ENCODE results near the gene STK26. TPM values are rescaled to one million over a fixed set of nuclear protein-coding genes. Genes with fewer than 3 reads are reported as not detected.

STK26 gene
- 10 to 100 TPM in 3 of 4 donors, 1 to 10 TPM in 1; 8.6 to 12.6 (median 11.3) TPM for total RNA-seq

DNA sequence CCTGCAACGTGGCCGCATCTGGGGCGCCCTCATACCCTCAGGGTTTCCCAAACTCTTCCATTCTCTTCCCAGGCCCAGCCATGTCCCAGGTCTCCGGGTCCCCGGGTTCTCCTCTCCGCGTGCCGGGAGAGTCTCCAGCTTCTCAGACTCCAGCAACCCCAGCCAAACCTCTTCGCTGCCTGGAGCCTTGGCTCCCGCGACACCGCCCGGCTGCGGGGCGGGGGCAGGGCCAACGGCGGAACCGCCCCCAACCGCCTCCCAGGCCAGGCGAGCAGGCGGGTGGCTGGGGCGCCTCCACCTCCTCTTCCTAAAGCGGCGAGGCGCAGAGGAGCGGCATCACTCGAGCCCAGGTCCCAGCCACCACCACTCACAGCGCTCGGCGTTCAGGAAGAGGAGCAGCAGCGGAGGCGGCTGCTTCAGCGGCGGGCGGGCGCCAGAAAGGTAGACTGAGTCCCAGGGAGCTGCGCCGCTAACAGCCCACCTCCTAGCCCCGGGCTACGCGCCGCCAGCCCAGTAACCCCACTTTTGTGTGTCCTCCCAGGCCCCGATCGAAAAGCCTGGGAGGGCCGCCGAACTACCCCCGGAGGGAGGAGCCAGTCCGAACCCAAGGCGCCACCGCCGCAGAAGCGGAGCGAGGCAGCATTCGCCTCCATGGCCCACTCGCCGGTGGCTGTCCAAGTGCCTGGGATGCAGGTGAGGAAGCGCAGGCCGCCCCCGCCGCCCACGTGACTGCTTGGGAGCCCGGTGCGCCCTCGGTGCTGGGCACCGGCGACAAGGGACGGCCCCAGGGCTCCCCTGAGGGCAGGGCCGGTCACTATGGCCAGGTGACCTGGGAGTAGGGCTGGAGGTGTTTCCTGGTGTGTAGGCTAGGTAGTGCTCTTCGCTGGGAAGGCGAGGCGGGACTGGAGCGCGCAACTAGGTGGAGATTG lies at the start of gene STK26:
TSS of gene STK26 (plus strand) at position 336 of the 929 bp plus-strand sequence. CDS start at position 652, 316 bp downstream.
- Histone ChIP-seq H3K4me1 (peaks cover 10% of the 10 kb centered on the region), H3K9me3 (no peaks in the 10 kb centered on the region), H3K27me3 (no peaks in the 10 kb centered on the region), H3K4me3 (peak within 1 kb of the TSS; percentile 66), H3K36me3 (no peaks in the 10 kb centered on the region), H3K27ac (peak within 1 kb of the TSS; percentile 54)
- TF ChIP-seq POLR2A (IDR thresholded peaks at IDR 0.05): peak in 1 of 2 donors; percentile 26
- no peak for TF ChIP-seq EP300 (IDR thresholded peaks at IDR 0.05)
- TF ChIP-seq, protein P1, sequence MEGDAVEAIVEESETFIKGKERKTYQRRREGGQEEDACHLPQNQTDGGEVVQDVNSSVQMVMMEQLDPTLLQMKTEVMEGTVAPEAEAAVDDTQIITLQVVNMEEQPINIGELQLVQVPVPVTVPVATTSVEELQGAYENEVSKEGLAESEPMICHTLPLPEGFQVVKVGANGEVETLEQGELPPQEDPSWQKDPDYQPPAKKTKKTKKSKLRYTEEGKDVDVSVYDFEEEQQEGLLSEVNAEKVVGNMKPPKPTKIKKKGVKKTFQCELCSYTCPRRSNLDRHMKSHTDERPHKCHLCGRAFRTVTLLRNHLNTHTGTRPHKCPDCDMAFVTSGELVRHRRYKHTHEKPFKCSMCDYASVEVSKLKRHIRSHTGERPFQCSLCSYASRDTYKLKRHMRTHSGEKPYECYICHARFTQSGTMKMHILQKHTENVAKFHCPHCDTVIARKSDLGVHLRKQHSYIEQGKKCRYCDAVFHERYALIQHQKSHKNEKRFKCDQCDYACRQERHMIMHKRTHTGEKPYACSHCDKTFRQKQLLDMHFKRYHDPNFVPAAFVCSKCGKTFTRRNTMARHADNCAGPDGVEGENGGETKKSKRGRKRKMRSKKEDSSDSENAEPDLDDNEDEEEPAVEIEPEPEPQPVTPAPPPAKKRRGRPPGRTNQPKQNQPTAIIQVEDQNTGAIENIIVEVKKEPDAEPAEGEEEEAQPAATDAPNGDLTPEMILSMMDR (IDR thresholded peaks at IDR 0.05): no peak
- WGBS: 32% methylated on average over 54 of the region's 73 CpGs
- DNase-seq (ENCODE audit: low spot score in 2 of 2): peak; percentile 73 to 84

DNA sequence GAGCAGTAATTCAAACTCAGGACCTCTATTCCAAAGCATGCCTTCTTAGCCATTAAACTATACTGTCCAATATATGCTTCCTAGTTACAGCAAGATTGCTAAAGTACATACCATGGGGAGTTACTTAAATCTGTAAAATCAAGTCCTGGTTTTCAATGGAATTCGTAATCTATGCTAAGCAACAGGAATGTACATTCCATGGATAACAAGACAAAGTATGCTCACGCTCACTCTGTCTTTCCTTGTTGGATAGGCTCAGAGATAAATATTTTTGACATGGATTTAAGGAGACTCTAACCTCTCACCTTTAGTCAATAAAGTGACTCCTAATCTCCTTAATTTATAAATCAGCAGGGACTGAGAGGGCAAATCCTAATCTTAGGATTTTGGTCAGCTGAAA lies 47.3 kb upstream of the STK26 start:
- no peak overlapping the region for H3K4me3 ChIP-seq
- TF ChIP-seq EP300 (IDR thresholded peaks at IDR 0.05) (no peak), POLR2A (IDR thresholded peaks at IDR 0.05) (no peak), POLR2AphosphoS5 (IDR thresholded peaks at IDR 0.05) (no peak)
- TF ChIP-seq, protein P1 (IDR thresholded peaks at IDR 0.05): no peak
- WGBS: 68% methylated on average over 2 of the region's 2 CpGs
- no peak for DNase-seq (ENCODE audit: low spot score in 2 of 2)
- H3K36me3 ChIP-seq: no peaks in the 10 kb centered on the region
- no peak overlapping the region for H3K27ac ChIP-seq
- no peaks in the 10 kb centered on the region for H3K27me3 ChIP-seq
- H3K4me1 ChIP-seq: no peaks in the 10 kb centered on the region
- no peaks in the 10 kb centered on the region for H3K9me3 ChIP-seq

DNA sequence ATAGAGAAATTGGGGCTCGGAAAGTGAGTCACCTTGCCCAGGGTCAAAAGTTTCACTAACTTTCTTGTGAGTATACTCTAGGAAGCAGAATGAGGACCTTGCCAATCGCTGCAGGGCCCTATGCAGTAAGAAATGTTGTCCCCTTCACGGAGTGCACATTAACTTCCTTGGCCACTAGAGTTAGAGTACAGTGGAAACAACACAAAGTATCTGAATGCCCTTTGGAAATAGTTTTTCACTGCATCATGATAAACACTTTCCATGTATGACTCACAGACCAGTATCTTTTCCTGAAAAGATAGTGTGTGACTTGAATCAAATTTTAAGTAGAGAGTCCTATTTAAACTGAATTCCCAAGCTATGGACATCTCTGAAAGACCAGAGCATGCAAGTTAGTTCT lies 45.5 kb upstream of the STK26 start:
- Histone ChIP-seq H3K27me3 (no peaks in the 10 kb centered on the region), H3K4me3 (no peak overlapping the region), H3K4me1 (no peaks in the 10 kb centered on the region), H3K36me3 (no peaks in the 10 kb centered on the region), H3K27ac (no peak overlapping the region), H3K9me3 (no peaks in the 10 kb centered on the region)
- 61% methylated on average over 3 of the region's 3 CpGs for WGBS
- no peak for DNase-seq (ENCODE audit: low spot score in 2 of 2)
- no peak for TF ChIP-seq POLR2A (IDR thresholded peaks at IDR 0.05)
- no peak for TF ChIP-seq POLR2AphosphoS5 (IDR thresholded peaks at IDR 0.05)
- TF ChIP-seq, protein P1 (IDR thresholded peaks at IDR 0.05): no peak
- no peak for TF ChIP-seq EP300 (IDR thresholded peaks at IDR 0.05)

DNA sequence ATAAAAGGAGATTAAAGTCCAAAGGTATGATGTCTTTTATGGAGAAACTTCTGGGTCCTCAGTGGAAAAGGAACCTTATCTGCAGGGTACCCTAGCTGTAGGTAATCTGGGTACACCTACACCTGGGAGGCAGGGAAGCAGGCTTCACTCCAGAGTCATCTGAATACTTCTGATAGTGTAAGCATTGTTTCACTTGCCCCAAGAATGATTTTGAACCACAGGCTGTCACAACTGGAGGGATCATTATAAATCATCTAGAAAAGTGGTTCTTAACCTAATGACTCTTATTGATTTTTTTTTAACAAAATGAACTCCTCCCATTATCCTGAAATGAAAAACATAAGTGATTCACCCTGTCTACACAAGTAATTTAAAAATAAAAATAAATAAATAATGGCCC lies 44.0 kb upstream of the STK26 start:
- H3K27me3 ChIP-seq: no peaks in the 10 kb centered on the region
- no peak overlapping the region for H3K27ac ChIP-seq
- no peak for DNase-seq (ENCODE audit: low spot score in 2 of 2)
- no peaks in the 10 kb centered on the region for H3K9me3 ChIP-seq
- no peak overlapping the region for H3K4me3 ChIP-seq
- TF ChIP-seq POLR2AphosphoS5 (IDR thresholded peaks at IDR 0.05): no peak
- TF ChIP-seq EP300 (IDR thresholded peaks at IDR 0.05): no peak
- TF ChIP-seq, protein P1 (IDR thresholded peaks at IDR 0.05): no peak
- no peak for TF ChIP-seq POLR2A (IDR thresholded peaks at IDR 0.05)
- H3K36me3 ChIP-seq: no peaks in the 10 kb centered on the region
- no peaks in the 10 kb centered on the region for H3K4me1 ChIP-seq

DNA sequence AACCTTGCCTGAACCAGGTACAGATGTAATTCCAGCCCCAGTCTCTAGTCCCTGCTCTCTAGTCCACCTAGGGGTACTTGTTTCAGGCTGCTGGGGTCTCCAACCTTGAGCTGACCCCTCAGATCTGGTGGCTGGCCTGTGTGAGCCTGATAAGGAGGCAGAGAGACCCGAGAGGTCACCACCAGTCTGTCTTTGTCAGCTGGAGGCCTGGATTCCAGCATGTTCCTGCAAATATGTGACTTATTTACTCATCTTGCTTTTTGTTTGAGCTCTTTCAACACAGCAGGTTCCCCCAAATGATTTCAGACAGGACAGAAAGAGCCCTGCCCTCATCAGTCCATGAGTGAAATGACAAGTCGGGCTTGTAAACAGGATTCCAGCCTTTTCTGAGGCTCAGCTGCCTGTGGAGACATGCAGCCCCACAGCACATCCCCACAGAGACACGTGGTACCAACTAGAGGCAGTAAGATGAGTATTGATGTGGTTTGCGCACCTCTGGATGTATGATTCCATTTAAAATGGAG lies 37.5 kb upstream of the STK26 start:
- no peaks in the 10 kb centered on the region for H3K4me1 ChIP-seq
- no peak overlapping the region for H3K27ac ChIP-seq
- no peaks in the 10 kb centered on the region for H3K36me3 ChIP-seq
- WGBS: 46% methylated on average over 3 of the region's 4 CpGs
- no peaks in the 10 kb centered on the region for H3K27me3 ChIP-seq
- no peak overlapping the region for H3K4me3 ChIP-seq
- no peak for DNase-seq (ENCODE audit: low spot score in 2 of 2)
- TF ChIP-seq POLR2A (IDR thresholded peaks at IDR 0.05) (no peak), POLR2AphosphoS5 (IDR thresholded peaks at IDR 0.05) (no peak)
- TF ChIP-seq, protein P1 (IDR thresholded peaks at IDR 0.05): no peak
- no peaks in the 10 kb centered on the region for H3K9me3 ChIP-seq
